HG02840 (cell line): ENCODE data around the gene SLC26A4.

Source experiments
- ATAC-seq: cut with Tn5 transposase; IDR thresholded peaks from one replicate; pipeline ENCODE4 v1.9.1; 2021; ENCODE audit warnings: mild to moderate bottlenecking, moderate library complexity, moderate number of reproducible peaks; ENCODE audit not compliant: unreplicated experiment, low FRiP score

SLC26A4 gene

DNA sequence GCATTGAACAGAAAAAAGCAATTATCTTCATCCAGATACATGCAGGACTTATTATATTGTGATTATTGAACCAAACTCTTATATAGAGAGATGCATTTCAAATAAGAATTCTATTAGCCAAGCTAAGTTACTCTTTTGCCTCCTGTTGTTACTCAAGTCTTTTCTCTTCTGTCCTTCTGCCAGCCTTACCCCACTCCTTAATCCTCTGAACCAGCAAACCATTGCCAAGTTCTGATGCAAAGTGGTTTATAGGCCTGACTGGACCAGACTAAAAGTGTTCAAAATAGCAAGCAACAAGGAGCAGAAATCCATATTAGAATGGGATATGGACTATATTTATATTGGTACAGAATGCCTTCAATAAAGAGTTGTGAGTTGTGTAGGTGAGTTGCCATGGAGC, 2.2 kb upstream of the SLC26A4 start:
- no peak for ATAC-seq

DNA sequence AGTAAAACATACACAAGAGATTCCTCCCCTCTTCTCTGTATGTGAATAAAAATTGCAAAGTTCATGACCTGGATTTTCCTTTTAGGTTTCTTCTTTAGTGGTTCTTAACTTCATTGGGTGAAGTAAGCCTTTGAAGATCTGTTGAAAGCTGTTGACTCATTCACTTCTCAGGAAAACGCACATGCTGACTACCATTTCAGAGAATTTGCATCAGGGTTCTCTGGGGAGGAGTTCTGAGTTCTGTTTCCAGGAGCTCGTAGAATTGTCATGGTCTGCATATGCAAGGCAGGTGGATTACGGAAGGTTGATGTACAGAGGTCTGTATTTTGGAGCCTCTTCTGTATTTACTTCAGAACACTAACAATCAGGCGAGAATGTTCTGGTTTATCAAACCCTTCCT, 962 bp upstream of the SLC26A4 start:
- ATAC-seq = no peak

DNA sequence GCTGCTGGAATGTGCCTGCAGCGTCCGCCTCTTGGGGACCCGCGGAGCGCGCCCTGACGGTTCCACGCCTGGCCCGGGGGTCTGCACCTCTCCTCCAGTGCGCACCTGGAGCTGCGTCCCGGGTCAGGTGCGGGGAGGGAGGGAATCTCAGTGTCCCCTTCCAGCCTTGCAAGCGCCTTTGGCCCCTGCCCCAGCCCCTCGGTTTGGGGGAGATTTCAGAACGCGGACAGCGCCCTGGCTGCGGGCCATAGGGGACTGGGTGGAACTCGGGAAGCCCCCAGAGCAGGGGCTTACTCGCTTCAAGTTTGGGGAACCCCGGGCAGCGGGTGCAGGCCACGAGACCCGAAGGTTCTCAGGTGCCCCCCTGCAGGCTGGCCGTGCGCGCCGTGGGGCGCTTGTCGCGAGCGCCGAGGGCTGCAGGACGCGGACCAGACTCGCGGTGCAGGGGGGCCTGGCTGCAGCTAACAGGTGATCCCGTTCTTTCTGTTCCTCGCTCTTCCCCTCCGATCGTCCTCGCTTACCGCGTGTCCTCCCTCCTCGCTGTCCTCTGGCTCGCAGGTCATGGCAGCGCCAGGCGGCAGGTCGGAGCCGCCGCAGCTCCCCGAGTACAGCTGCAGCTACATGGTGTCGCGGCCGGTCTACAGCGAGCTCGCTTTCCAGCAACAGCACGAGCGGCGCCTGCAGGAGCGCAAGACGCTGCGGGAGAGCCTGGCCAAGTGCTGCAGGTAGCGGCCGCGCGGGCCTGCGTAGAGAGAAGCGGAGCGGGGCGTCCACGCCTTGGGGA, 645 bp downstream of the SLC26A4 start:
- no peak for ATAC-seq

DNA sequence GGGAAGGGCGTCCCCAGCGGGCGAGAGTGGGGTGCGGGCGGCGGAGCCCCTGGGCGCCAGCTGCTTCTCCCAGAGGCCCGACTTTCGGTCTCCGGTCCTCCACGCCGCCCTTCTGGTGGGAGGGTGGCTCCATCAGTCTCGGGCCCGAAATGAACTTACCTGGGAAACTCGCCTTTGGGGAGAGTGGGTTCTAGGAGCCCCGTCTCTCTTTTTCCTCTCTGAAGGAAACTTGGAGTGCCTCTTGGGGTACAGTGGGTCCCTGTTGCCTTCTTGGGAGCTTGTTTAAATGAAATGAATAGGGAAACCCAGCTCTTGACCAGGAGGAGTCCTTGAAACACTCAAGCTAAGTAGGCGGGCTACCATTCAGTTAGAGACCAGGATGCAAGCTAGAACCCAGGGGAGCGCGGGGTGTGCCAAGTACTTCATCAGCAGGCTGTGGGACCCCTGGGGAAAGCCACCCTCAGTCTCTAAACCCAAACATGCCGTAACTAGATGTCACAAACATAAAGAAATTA, 1.3 kb downstream of the SLC26A4 start:
- ATAC-seq = no peak

DNA sequence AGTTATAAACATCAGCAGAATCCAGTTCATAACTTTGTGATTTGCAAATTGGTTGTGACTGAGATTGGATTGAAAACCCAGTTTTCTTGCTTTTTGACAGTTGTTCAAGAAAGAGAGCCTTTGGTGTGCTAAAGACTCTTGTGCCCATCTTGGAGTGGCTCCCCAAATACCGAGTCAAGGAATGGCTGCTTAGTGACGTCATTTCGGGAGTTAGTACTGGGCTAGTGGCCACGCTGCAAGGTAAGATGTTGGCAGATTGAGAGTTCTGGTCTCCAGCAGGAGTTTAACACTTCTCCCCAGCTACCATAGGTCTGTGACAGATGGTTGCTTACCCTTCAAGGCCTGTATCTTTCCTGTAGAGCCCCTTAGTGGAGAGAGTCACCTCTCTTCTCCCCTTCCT, 2.6 kb downstream of the SLC26A4 start:
- no peak for ATAC-seq

DNA sequence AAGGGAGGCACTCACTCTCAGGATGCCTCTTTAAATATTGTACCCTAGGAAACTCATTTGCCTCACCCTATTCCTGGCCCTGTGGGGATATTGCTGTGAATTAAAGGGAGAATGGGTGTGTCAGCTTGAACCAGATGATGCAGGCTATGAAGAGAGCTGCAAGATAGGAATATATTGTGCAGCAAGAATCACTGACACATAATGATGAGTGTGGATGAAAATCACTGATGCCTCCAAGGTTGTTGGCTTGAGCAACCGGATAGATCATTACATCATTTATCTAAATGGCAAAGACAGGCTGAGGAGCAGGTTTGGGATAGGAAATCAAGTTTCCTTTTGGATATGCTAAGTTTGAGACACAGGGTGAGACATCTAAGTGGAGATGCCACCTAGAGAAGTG, 6.2 kb downstream of the SLC26A4 start:
- ATAC-seq = no peak

DNA sequence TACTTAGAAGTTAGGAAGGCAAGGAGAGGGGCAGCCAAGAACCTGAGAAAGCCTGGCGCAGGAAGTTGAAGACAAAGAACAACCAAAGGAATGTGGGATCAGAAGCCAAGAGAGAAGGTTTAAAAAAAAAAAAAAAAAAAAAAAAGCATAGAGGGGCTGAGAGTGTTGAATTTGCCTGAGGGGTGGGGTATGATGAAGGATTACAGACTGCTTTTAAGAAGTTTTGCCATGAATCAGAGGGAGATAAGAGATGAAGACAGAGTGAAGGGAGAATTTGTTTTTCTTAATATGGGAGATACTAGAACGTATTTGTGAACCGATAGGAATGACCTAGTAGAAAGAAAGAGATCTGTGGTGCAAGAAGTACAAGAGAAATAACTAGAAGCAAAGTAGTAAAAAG, 6.7 kb downstream of the SLC26A4 start:
- no peak for ATAC-seq

DNA sequence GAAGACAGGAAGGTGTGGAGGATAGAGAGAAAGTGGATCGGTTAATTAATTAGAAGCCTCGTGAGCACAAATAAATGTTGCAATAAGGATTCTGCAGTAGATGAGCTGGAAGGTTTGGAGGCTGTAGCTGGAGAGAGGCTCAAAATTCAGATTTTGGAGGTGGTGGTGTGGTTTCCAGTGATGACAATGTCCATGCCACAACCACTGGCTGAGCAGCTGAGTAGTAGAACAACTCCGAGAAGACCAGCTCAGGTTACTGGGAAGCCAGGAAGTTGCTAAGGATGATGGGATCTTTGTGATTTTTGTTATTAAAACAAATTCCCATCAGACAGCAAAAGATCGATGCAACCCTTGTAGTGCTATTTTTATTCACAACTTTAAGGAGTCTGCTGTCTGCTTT, 7.7 kb downstream of the SLC26A4 start:
- no peak for ATAC-seq

DNA sequence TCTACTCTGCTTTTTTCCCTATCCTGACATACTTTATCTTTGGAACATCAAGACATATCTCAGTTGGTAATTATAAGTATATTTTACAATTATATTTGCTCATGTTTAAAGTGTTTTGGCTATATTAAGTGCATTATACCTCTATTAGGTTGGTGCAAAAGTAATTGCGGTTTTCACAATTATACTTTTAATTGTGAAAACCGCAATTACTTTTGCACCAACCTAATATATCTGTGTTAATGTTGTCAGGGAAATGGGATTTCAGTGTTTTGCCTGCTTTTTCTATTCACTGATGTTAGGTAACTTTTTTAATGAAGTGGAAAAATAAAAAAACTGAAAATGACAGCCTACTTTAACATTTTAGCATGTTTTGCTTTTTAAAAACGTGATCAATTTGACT, 11.6 kb downstream of the SLC26A4 start:
- no peak for ATAC-seq

DNA sequence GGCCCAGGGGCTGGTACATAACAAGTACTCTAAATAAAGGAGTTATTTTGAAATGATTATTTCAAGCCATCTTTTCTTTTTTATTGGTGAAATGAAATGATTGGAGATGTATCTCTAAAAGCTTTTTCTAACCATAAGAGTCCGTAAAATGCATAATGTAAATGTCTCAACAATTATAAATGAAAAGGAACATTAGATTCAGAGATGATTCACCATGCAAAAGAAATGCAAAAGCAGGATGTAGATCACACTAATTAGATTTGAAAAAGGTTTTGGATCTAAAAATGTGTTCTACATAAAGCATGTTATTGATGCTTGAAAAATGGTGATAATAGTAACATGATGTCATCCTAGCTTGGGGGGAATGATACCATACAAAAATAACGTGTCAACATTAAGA, 15.6 kb downstream of the SLC26A4 start:
- ATAC-seq = no peak

DNA sequence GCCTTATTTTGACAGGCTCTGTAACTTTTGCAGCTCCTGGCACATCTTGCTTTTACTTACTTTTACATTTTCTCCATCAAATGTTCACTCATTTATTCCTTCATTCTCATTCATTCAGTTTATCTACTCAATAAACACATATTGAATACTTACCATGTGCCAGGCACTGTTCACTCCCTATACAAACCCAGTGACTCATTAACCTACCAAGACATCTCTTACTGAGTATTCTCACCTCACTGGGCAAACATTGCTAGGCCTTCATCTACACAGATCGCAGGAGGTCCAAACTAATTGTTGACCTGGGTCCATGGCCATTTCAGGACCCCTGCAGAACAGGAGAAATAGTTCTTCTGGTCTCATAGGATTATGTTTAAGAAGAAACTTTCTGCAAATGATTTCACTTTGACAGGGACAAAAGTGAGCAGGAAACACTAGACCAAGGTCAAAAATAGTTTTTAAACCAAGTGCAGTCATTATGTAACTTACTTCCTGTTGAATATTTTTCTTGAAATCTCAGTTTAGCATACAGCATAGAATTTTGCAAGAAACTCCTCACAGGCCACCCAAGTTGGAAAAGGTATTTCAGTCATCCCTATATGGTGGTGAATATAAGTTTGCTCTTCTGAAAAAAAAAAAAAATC, 17.6 kb downstream of the SLC26A4 start:
- ATAC-seq = no peak

DNA sequence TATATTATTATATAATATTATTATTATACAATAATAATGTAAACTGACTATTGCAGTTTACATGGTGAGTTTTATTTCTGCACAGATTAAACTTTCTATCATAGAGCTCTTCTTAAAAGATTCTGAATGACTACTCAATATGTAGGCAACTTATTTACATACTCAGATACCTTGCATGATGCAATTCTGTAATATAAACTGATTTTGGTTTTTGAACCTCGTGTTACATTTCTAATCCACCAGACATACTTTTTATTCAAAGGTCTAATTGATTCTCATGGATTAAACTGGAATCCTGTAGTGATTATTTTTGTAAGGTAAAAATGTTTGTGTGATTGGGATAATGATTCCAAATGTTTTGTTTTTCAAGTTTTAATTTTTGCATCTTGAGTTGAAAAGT, 19.9 kb downstream of the SLC26A4 start:
- no peak for ATAC-seq

DNA sequence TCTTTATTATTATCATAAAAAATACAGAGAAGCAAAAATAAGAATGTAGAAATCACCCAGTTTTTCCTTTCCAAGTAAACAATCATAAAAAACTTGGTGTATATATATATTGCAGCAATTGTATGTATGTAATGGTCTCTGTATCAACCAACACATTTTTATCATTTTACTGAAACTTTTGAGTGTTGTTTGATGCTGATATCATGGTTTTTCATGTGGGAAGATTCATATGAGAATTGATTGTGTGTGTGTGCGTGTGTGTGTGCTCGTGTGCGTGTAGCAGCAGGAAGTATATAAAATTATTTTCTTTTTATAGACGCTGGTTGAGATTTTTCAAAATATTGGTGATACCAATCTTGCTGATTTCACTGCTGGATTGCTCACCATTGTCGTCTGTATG, 22.3 kb downstream of the SLC26A4 start:
- ATAC-seq = no peak

DNA sequence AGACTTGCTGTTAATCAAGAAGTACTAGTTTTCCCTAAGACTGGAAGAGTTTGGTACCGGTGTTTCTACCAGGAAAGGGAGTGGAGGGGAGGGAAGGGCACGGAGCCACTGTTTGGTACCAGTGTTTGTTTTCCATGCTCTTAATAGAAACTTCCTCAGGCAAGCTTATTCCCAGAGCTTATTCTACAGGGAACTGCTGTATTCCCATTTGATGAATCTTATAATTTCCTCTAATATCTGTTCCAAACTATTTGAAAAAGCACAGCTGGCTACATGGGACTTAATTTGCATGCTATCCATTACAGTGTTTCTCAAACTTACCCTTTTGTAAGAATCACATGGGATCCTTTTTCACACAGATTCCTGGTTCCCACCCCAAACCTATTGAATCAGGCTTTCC, 23.7 kb downstream of the SLC26A4 start:
- ATAC-seq = no peak

DNA sequence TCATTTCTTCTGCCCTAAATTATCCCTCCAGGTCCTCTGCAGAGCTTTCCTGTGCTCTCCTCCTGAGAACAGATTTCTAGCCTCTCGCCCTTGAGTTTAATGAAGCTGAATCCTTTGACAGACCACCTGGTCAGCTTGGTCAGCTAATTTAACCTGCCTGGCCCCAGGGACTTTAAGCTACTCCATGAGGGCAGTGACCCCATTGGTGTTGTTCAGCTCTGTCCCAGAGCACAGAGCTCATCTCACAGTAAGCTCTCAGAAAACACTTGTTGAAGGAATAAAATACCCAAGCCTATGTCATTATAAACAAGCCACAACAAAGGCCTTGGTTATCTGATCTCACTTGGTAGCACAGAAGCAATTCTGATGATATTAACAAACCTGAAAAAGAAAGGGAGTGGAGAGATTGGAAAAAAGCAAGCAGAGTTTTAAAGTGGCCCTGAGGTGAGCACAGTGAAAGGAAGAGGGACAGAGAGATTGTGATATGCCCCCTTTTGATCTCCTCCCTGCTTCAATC, 24.4 kb downstream of the SLC26A4 start:
- ATAC-seq = no peak

DNA sequence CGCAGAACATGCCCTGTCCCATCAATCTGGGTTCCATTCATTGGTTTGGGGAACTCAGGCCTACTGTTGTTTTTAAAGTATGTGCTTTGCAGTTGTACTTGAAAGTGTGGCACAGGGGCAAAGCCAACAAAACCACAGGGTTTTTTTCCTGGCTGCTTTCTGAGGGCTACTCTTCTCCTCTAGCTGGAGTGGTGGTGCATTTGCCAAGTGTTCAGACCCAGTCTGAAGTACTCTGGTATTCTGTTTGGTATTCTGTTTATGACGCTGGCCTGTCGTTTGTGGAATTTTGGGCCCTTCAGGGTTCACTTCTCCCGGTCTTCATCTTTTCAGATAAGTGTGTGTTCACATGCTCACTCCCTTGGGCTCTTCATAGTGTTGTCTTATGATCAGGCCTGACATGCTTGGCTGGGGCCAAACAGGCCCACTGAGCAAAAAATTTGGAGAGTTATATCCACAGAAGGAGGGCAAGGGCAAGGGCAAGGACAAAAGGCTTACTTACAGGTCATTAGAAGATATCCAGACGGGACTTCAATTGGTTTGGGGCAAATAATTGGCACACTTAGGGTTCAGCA, 26.3 kb downstream of the SLC26A4 start:
- ATAC-seq = no peak

DNA sequence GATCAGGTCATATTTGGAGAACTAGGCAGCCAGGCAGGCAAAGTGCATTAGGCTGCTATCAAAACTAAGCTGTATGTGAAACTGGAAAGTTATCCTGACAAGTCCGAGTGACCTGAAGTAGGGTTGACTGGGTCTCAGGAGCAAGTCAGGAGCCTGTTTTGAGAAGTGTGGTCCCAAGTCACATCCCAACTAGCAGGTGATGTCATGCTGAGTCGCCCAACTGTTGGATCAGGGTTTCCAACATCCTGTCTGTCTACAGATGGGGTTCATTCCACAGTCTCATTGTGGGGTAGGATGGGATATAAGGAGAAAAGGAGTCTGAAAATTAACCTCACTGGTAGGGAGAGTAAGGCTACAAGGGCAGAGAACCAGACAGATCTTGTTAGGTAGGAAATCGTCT, 27.0 kb downstream of the SLC26A4 start:
- no peak for ATAC-seq

DNA sequence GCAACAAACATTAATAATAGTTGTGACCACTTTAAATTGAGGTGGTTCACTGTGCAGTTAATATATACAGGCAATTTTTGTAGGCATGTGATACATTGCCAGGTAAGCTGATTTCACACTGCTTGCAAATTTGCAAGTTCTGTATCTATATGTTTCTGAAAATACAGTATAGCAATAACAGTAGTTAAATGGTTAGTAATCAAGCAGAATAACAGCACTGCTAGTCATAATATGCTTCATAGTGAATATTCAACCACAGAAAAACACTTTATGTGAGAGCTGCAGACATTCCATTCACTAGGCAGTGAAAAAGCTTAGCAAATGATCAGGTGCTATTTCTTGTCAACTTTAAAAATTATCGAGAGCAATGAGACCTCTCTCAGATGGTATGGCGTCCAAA, 28.9 kb downstream of the SLC26A4 start:
- no peak for ATAC-seq

DNA sequence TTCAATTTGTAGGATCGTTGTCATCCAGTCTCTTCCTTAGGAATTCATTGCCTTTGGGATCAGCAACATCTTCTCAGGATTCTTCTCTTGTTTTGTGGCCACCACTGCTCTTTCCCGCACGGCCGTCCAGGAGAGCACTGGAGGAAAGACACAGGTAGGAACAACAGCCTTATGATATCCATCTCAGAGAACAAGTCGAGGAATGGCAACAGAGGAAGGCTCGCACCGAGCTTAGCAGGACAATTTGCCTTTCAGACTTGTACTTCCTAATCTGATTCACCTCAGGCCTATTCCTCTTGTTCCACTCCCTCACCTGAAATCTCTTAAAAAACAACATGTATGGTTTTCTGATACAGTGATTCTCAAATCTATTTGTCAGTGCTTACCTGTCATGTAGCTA, 29.5 kb downstream of the SLC26A4 start:
- ATAC-seq = no peak

DNA sequence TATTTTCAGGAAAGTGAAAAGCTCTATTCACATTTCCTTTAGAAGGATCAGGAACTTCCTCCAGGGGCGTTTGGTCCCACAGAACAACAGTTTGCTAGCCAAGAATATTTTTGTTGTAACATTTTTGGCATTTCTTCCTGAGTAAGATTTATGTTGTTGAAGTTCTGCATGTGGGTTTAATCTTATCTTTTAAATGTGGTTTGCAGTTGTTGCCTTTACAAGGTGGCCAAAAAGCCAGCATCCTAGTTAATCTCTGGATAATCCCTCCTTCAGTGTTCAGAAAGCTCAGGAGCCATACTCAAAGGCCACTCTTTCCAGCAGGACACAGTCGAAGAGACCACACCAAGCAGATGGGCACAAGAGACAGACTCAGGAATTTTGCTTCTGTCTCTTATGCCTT, 30.0 kb downstream of the SLC26A4 start:
- no peak for ATAC-seq

DNA sequence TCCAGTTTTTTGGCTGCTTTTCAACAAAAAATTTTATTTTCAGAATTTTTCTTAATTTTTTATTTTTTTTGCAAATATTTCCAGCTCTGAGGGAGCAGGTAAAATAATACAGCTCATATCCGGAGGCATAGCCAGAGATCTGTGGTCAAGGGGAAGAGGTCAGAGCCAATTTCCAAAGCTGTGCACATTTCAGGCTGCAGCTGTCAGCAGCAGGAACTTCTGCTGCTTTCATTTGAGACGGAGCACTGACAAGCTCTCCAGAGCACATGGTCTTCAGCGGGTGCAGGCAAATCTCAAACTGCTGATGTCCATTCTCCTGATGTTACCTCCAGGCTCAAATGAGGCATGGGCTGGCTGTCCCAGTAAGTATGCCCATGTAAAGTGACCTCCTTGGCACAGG, 31.1 kb downstream of the SLC26A4 start:
- no peak for ATAC-seq

DNA sequence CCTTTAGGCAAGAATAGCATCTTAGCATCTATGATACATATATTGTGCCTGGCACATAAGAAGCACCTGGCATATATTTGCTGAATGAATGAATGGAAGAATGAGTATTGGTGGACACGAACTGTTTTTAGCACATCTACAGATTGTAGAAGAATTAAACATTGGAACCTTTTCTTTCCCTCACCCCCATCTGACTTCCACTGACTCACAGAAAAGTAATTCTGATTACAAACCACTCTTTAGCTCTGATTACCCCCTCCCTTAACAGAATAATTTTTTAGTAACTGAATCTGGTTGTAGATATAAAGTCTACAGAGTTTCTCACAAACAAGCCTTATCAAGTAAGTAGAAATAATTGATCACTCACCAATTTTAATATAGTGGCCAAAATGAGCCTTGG, 31.9 kb downstream of the SLC26A4 start:
- ATAC-seq = no peak
